ENCODE results near the gene PLCH1.

- TF ChIP-seq CTCF (optimal IDR thresholded peaks at IDR 0.05 in 1 of 3, IDR thresholded peaks at IDR 0.05 in 1 of 3, conservative IDR thresholded peaks at IDR 0.05 in 1 of 3; ENCODE audit: extremely low read depth in 1 of 3, insufficient read depth in 2 of 3, low read length in 3 of 3) (no peak), EZH2 (IDR thresholded peaks at IDR 0.05; ENCODE audit: low read length) (no peak)
Measured at GRCh38 chr3:155651489-155652218, 93.2 kb downstream of the PLCH1 start.
